ENCODE data around the gene RANBP3L.
"Not testable (repeated sequence)": the region's sequence is repeated elsewhere in the genome, so short reads cannot be mapped to it uniquely, and the experiment has no call there.

The RANBP3L gene

GRCh38 chr5:36202521-36202961 is 99.2 kb downstream of the RANBP3L start:
- no peak for DNase-seq

- no peak for DNase-seq
These were observed 101.2 kb downstream of the RANBP3L start for GRCh38 chr5:36200513-36200912.

GRCh38 chr5:36199620-36200019 is 102.1 kb downstream of the RANBP3L start:
- no peak for DNase-seq

GRCh38 chr5:36198783-36199182 is 102.9 kb downstream of the RANBP3L start:
- DNase-seq, result not testable (repeated sequence)
